ENCODE data around the gene RPS6KA3. TPM values are rescaled to one million over a fixed set of nuclear protein-coding genes. Genes with fewer than 3 reads are reported as not detected.

RPS6KA3 gene
- total RNA-seq, 1 donor from 2014 or later: 22.8 TPM

GRCh38 chrX:20233336-20233735 is 33.4 kb downstream of the RPS6KA3 start:
- intact Hi-C loops (cut with DNase I): no loop called here
- H3K27me3 ChIP-seq: no peaks in the 10 kb centered on the region
- H3K36me3 ChIP-seq: peaks cover 0 to 5% of the 10 kb centered on the region in 2 donors

DNA sequence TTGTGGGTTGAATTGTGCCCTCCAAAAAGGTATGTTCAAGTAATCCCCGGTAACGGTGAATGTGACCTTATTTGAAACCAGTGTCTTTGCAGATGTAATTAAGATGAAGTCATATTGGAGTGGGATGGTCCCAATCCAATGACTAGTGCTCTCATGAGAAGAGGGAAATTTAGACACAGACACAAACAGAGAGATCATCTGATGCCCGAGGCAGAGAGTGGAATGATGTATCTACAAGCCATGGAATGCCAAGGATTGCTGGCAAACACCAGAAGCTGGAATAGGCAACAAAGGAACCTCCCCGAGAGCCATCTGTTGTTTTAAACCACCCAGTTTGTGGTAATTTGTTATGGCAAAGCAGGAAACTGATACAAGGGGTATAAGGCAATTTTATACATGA is 35.1 kb downstream of the RPS6KA3 start:
- Histone ChIP-seq H3K9me3 (no peaks in the 10 kb centered on the region), H3K36me3 (peaks cover 0 to 5% of the 10 kb centered on the region in 2 donors), H3K27me3 (no peaks in the 10 kb centered on the region), H3K27ac (no peak overlapping the region), H3K4me3 (no peak overlapping the region), H3K4me1 (no peaks in the 10 kb centered on the region)
- no peak for DNase-seq (ENCODE audit: extremely low spot score in 2 of 2)
- intact Hi-C loops (cut with DNase I): no loop called here
- TF ChIP-seq, protein P1, sequence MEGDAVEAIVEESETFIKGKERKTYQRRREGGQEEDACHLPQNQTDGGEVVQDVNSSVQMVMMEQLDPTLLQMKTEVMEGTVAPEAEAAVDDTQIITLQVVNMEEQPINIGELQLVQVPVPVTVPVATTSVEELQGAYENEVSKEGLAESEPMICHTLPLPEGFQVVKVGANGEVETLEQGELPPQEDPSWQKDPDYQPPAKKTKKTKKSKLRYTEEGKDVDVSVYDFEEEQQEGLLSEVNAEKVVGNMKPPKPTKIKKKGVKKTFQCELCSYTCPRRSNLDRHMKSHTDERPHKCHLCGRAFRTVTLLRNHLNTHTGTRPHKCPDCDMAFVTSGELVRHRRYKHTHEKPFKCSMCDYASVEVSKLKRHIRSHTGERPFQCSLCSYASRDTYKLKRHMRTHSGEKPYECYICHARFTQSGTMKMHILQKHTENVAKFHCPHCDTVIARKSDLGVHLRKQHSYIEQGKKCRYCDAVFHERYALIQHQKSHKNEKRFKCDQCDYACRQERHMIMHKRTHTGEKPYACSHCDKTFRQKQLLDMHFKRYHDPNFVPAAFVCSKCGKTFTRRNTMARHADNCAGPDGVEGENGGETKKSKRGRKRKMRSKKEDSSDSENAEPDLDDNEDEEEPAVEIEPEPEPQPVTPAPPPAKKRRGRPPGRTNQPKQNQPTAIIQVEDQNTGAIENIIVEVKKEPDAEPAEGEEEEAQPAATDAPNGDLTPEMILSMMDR (IDR thresholded peaks at IDR 0.05): no peak
- TF ChIP-seq POLR2A (IDR thresholded peaks at IDR 0.05): no peak
- no peak for TF ChIP-seq POLR2AphosphoS5 (IDR thresholded peaks at IDR 0.05; ENCODE audit: insufficient read depth in 1 of 2, low read depth in 1 of 2)

More at GRCh38 chrX:20233336-20233735, 33.4 kb downstream of the RPS6KA3 start:
- TF ChIP-seq, protein P1 (IDR thresholded peaks at IDR 0.05): no peak
- no peak for TF ChIP-seq POLR2A (IDR thresholded peaks at IDR 0.05)
- no peak for TF ChIP-seq POLR2AphosphoS5 (IDR thresholded peaks at IDR 0.05; ENCODE audit: insufficient read depth in 1 of 2, low read depth in 1 of 2)
- H3K27ac ChIP-seq: no peak overlapping the region
- H3K9me3 ChIP-seq: no peaks in the 10 kb centered on the region
- no peak for DNase-seq (ENCODE audit: extremely low spot score in 2 of 2)
- H3K4me3 ChIP-seq: no peak overlapping the region
- H3K4me1 ChIP-seq: no peaks in the 10 kb centered on the region

DNA sequence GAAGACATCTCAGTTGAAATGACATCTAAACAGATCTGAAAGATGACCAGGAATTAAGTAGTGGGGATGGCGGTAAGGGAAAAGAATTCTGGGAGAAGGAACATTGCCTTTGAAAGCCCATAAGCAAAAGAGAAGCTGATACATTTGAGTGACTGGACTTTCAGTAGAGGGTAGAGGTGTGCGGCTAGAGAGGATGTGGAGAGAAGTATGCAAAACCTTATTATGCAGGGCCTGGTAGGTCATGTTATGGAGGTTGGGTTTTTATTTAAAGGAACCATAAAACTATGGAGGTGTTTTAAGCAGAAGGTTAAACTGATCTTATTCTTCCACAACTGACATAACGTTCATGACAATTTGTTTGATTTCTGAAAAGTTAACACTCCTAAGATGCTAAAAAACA is 36.3 kb downstream of the RPS6KA3 start:
- no peaks in the 10 kb centered on the region for H3K27me3 ChIP-seq
- intact Hi-C loops (cut with DNase I): no loop called here
- TF ChIP-seq POLR2A (IDR thresholded peaks at IDR 0.05): no peak
- TF ChIP-seq, protein P1 (IDR thresholded peaks at IDR 0.05): no peak
- no peak for TF ChIP-seq POLR2AphosphoS5 (IDR thresholded peaks at IDR 0.05; ENCODE audit: insufficient read depth in 1 of 2, low read depth in 1 of 2)
- H3K9me3 ChIP-seq: no peaks in the 10 kb centered on the region
- no peak overlapping the region for H3K4me3 ChIP-seq
- H3K27ac ChIP-seq: no peak overlapping the region
- peaks cover 3% of the 10 kb centered on the region for H3K4me1 ChIP-seq
- H3K36me3 ChIP-seq: peaks cover 0 to 5% of the 10 kb centered on the region in 2 donors
- no peak for DNase-seq (ENCODE audit: extremely low spot score in 2 of 2)

DNA sequence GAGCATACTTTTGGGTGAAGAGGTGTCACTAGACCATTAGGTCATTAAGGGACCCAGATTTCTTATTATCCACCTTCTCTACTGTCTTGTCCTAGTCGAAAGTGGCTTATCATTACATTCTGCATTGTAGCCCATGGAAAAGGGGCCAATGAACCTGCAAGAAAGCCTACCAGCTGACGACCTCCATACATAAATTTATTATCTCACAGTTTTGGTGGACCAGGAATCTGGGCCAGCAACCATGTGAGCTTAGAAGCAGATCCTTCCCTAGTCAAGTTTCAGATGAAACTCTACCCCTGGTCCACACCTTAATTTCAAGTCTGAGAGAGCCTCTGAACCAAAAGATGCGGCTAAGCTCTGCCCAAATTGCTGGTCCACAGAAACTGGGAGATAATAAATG is 37.6 kb downstream of the RPS6KA3 start:
- TF ChIP-seq POLR2A (IDR thresholded peaks at IDR 0.05): no peak
- no peak for TF ChIP-seq POLR2AphosphoS5 (IDR thresholded peaks at IDR 0.05; ENCODE audit: insufficient read depth in 1 of 2, low read depth in 1 of 2)
- TF ChIP-seq, protein P1 (IDR thresholded peaks at IDR 0.05): no peak
- peaks cover 0 to 5% of the 10 kb centered on the region in 2 donors for H3K36me3 ChIP-seq
- no peak overlapping the region for H3K27ac ChIP-seq
- no peak overlapping the region for H3K4me3 ChIP-seq
- intact Hi-C loops (cut with DNase I): no loop called here
- H3K27me3 ChIP-seq: no peaks in the 10 kb centered on the region
- H3K4me1 ChIP-seq: peaks cover 5% of the 10 kb centered on the region
- H3K9me3 ChIP-seq: no peaks in the 10 kb centered on the region
- no peak for DNase-seq (ENCODE audit: extremely low spot score in 2 of 2)

DNA sequence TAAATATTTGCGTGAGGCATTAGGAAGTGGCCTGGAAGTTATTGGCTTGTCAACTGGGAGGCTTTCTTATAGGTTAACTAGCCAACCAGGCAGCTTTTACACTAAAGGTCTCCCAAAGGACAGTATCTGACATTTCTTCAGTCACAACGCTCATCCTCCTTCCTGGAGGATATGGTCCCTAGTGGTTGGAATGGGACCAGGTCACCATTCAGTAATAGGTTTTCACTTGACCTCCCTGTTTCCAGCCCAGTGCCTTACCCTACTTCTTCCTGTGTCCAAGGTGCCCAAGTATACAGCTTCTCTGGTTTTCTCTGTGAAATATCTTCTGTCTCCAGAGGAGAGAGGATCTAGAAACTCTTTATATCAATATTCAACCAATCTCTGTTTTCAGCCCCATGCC is 38.5 kb downstream of the RPS6KA3 start:
- no peak for DNase-seq (ENCODE audit: extremely low spot score in 2 of 2)
- H3K4me1 ChIP-seq: peaks cover 5% of the 10 kb centered on the region
- intact Hi-C loops (cut with DNase I): no loop called here
- no peak overlapping the region for H3K4me3 ChIP-seq
- no peak for TF ChIP-seq POLR2AphosphoS5 (IDR thresholded peaks at IDR 0.05; ENCODE audit: insufficient read depth in 1 of 2, low read depth in 1 of 2)
- TF ChIP-seq, protein P1 (IDR thresholded peaks at IDR 0.05): no peak
- TF ChIP-seq POLR2A (IDR thresholded peaks at IDR 0.05): no peak
- H3K27me3 ChIP-seq: no peaks in the 10 kb centered on the region
- no peak overlapping the region for H3K27ac ChIP-seq
- no peaks in the 10 kb centered on the region for H3K9me3 ChIP-seq
- H3K36me3 ChIP-seq: peaks cover 0 to 5% of the 10 kb centered on the region in 2 donors
